Caki2 (cell line): Measurements from ENCODE around the gene PIP5K1B. TPM values are rescaled to one million over a fixed set of nuclear protein-coding genes. Genes with fewer than 3 reads are reported as not detected.
A peak's percentile ranks its signal among the peaks of the same experiment; 100 is the strongest.
"Not testable (repeated sequence)": the region's sequence is repeated elsewhere in the genome, so short reads cannot be mapped to it uniquely, and the experiment has no call there.

Experiments
- DNase-seq: peaks from one replicate; pipeline ENCODE4 v3.0.0-alpha.2; 2015; ENCODE audit warnings: low read depth
- in situ Hi-C: cut with HindIII; loops from 2 replicates; pipeline ENCODE4 v1.10.0; 2016; ENCODE audit warnings: low sequenced_read_pairs, low pct_unique_long_range_greater_than_20kb, mixed read lengths
- total RNA-seq: library from RNA; depleted of rRNA; stranded (reverse); fragments of >200 nt; shearing (Covaris generic); gene quantifications from 2 replicates; pipeline ENCODE4 v1.2.3, GENCODE V29; 2014; ENCODE audit warnings: low replicate concordance

Gene PIP5K1B
- total RNA-seq, 1 experiment from 2014 or later, result not detected

GRCh38 chr9:68979538-68980314, 274.7 kb downstream of the PIP5K1B start:
- in situ Hi-C loops, result no loop called here
- no peak for DNase-seq

- DNase-seq, result no peak
- in situ Hi-C loops, result no loop called here
Measured at GRCh38 chr9:68980341-68980914, 275.4 kb downstream of the PIP5K1B start.

GRCh38 chr9:68981789-68982188, 276.7 kb downstream of the PIP5K1B start:
- no peak for DNase-seq
- in situ Hi-C loops, result no loop called here

GRCh38 chr9:68983008-68983411, 278.0 kb downstream of the PIP5K1B start:
- DNase-seq, result no peak
- in situ Hi-C loops, result no loop called here

DNA sequence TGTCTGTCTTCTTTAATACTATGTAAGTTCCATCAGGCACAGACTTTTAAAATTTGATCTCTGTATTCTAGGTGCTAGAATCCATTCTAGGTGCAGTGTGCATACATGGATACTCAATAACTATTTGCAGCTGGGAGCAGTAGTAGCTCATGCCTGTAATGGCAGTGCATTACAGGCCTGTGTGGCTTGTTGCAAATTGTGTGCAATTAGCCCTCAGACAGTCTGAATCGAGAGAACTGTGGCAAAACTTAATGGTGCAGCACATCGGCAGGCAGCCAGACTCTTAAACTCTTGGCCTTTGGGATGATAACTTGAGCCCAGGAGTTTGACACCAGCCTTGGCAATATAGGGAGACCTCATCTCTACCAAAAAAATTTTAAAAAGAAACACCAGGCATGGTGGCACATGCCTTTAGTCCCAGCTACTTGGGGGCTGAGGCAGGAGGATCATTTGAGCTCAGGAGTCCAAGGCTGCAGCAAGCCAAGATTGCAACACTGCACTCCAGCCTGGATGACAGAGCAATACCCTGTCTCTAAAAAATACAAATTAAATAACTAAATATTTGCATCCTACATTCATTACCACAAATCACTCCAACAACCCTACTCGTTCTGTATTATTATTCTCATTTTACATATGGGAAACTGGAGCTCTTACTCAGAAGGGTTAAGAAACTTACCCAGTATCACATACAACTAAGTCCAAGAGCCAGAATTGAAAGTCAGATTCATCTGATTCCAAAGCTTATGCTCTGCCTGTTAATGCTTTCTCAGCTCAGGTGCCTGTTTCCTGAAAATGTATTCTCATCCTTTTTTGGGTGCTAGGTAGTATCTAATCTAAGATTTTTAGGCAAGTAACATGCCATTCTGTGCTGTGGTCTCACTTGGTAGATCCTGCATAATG, 278.7 kb downstream of the PIP5K1B start:
- in situ Hi-C loops, result no loop called here
- no peak for DNase-seq

GRCh38 chr9:68986949-68987348, 281.9 kb downstream of the PIP5K1B start:
- in situ Hi-C loops, DNase-seq: not testable (repeated sequence)

DNA sequence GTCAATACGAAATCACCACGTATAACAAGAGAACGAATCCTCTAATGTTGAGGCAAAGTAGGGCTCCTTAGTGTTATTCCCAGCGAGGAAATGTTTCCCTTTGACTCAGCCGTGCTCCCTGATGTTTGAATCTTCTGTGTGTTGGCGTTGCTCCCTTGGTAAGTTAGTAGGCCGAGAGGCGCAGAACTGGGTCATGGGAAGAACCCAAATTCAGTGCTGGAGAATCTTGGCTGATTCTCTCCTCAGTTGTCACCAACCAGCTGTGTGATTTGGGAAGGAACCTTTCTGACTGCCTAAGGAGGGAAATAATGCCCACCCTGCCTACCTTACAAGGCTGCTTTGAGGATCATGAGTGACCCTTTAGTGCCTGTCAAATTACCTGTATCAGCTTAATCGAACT, 286.4 kb downstream of the PIP5K1B start:
- in situ Hi-C loops, result no loop called here
- DNase-seq, result no peak

- no peak for DNase-seq
- in situ Hi-C loops, result no loop called here
Measured at GRCh38 chr9:68995776-68996175, 290.7 kb downstream of the PIP5K1B start.

DNA sequence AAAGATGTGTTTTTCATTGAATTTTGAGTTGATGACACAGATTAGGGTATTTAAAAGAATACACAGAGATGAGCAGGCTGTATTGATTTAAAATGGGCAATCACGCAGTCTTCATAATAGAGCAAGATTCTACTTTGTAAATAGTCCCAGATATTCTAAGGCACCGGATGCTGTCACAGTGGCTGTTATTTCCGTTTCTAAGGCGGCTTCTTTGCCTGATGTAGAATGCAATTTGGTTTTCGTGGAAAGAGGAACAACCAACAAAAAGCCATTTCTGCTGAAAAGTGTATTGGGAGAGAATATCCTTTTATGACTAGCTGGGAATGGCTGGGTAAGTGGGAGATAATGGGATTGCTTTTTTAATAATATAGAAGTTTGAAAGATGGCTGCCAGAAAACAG, 291.4 kb downstream of the PIP5K1B start:
- in situ Hi-C loops, result no loop called here
- no peak for DNase-seq

- no peak for DNase-seq
- in situ Hi-C loops, result no loop called here
Measured at GRCh38 chr9:68997666-68998065, 292.6 kb downstream of the PIP5K1B start.

DNA sequence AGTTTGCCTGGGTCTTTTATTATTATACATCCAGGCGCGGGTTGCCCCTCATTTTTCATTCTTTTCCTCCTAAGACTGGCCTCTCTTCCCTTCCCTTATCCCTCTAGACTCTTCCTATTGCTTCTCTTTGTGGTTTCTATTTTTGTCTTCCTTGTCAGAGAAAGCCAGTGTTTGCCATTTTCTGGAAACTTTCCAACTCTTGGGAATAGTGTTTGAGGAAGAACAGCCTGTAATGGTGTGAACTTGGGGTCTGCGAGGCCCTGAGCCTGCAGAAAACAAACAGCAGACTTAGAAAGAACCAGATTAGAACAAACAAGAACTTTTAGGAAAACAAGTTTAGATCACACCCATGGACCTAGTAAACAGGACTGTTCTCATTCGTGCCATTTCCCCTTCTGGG, 293.3 kb downstream of the PIP5K1B start:
- in situ Hi-C loops, result no loop called here
- DNase-seq, result no peak

- no peak for DNase-seq
- in situ Hi-C loops, result no loop called here
Measured at GRCh38 chr9:68998812-68999211, 293.8 kb downstream of the PIP5K1B start.

GRCh38 chr9:68999393-69000105, 294.5 kb downstream of the PIP5K1B start:
- in situ Hi-C loops, result no loop called here
- DNase-seq, result peak; percentile 36

DNA sequence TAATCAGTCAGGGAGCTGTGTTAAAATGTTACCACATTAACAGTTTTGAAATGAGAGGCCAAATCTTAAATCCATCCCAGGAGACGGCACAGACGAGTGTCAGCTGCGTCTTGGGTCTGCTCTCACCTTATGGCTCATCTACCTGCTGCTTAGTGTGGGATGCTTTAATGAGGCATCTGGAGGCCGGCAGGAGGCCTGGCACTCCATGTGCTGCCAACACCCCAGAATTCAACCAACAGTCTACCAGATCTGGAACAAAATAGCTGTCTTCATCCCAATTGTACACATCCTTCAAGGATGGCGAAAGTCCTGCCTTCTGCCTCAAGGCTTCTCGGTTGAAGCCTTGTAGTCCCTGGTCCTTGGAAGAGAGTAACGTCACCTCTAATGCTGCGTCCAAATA, 296.9 kb downstream of the PIP5K1B start:
- in situ Hi-C loops, result no loop called here
- no peak for DNase-seq

- in situ Hi-C loops, result no loop called here
- DNase-seq, result no peak
Measured at GRCh38 chr9:69003051-69003450, 298.0 kb downstream of the PIP5K1B start.

DNA sequence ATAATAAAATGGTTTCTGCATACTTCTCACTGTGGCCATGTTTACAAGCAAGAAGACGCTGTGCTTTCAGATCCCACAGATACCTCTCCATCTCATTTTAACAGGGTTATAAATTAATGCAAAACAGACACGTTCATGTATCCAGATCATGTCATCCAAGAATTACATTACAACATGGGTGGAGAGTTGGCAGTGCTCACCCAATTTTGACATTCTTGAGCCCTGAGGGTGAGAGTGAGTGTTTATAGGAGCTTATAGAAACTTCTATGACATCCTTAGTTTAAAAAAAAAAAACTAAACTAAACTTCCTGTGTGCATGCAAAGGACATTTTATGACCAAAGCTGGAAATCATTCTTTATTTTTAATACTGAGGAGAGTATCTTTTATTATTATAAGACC, 299.8 kb downstream of the PIP5K1B start:
- no peak for DNase-seq
- in situ Hi-C loops, result no loop called here

GRCh38 chr9:69009708-69010107, 304.7 kb downstream of the PIP5K1B start:
- DNase-seq, result no peak
- in situ Hi-C loops, result no loop called here

- in situ Hi-C loops, result no loop called here
- DNase-seq, result no peak
Measured at GRCh38 chr9:69012696-69013381, 307.8 kb downstream of the PIP5K1B start.
